ACC112 (cell line): ENCODE results near the gene SDHC.
"Not testable (repeated sequence)": the region's sequence is repeated elsewhere in the genome, so short reads cannot be mapped to it uniquely, and the experiment has no call there.

Experiments used
- H2AFZ ChIP-seq: fragments of 200-600 bp; sonication (generic); one replicate; pipeline ENCODE4 v1.6.0; 2017; ENCODE audit warnings: antibody characterized with exemption, low read length; ENCODE audit not compliant: unreplicated experiment
- H3K27ac ChIP-seq: fragments of 200-600 bp; sonication (generic); 2 replicates; pipeline ENCODE4 v1.5.1; 2014; ENCODE audit warnings: low read depth, mild to moderate bottlenecking, antibody characterized with exemption, low read length, moderate library complexity
- H3K27me3 ChIP-seq: fragments of 200-600 bp; sonication (generic); 2 replicates; pipeline ENCODE4 v1.6.1; 2014; ENCODE audit warnings: mild to moderate bottlenecking, antibody characterized with exemption, low read length, moderate library complexity, mixed read lengths; ENCODE audit not compliant: insufficient read depth
- H3K36me3 ChIP-seq: fragments of 200-600 bp; sonication (generic); 2 replicates; pipeline ENCODE4 v1.6.1; 2016; ENCODE audit warnings: mild to moderate bottlenecking, antibody characterized with exemption, low read length, moderate library complexity, mixed read lengths; ENCODE audit not compliant: insufficient read depth
- H3K4me1 ChIP-seq: fragments of 200-600 bp; sonication (generic); one replicate; pipeline ENCODE4 v1.6.1; 2016; ENCODE audit warnings: low read length, mixed read lengths; ENCODE audit not compliant: insufficient read depth, unreplicated experiment, control insufficient read depth
- H3K4me3 ChIP-seq: fragments of 200-600 bp; sonication (generic); 2 replicates; pipeline ENCODE4 v1.5.1; 2014; ENCODE audit warnings: mild to moderate bottlenecking, low read depth, low read length
- H3K79me2 ChIP-seq: fragments of 200-600 bp; sonication (generic); one replicate; pipeline ENCODE4 v1.6.0; 2016; ENCODE audit warnings: low read length; ENCODE audit not compliant: control insufficient read depth, unreplicated experiment, insufficient read depth

SDHC gene

GRCh38 chr1:161399257-161399998, 85.2 kb downstream of the SDHC start:
- Histone ChIP-seq H3K36me3 (no peaks in the 10 kb centered on the region), H3K27ac (peak overlapping the region; percentile 99), H3K27me3 (no peaks in the 10 kb centered on the region), H3K4me1 (peaks cover 12% of the 10 kb centered on the region), H2AFZ (peak overlapping the region; percentile 99), H3K79me2 (no peaks in the 10 kb centered on the region), H3K4me3 (peak overlapping the region; percentile 86)

DNA sequence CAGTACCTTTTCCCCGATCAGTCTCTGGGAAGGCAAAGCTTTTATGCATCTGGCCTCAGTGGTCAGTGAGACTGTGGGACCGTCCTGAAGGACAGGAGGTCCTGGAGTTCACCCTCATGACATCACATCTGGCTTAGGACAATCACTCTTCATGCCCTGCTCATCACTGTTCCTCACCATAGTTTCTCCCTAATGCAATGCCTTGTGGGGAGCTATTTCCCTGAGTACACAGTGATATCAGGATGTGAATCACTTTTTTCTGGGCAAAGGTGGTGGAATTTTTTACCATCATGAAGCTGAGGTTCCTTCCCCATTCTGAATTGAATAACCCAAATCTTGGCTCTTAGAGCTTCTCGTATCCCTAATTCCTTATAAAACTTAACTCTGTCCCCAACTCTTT, 88.3 kb downstream of the SDHC start:
- no peak overlapping the region for H3K27ac ChIP-seq

DNA sequence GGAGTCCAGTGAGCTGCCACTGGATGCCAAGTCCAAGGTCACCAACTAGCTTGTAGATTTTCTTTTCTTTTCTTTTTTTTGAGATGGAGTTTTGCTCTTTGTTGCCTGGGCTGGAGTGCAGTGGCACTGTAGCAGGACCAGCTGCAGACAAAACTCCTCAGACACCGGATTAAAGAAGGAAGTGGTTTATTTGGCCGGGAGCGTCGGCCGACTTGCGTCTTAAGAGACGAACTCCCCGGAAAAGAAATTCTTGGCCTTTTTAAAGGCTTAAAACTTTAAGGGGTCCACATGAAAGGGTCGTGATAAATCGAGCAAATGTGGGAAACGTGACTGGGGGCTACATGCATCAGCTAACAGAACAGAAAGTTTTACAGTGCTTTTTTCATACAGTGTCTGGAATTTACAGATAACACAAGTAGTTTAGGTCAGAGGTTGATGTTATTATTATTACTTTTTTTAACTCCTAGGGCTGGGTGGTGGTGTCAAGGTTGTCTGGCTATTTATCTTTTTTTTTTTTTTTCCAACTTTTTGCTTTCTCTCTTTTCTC, 89.9 kb downstream of the SDHC start:
- Histone ChIP-seq H3K4me1 (peaks cover 6% of the 10 kb centered on the region), H3K27ac (no peak overlapping the region), H3K36me3 (no peaks in the 10 kb centered on the region), H3K27me3 (no peaks in the 10 kb centered on the region), H3K4me3 (no peak overlapping the region), H2AFZ (no peak overlapping the region), H3K79me2 (no peaks in the 10 kb centered on the region)

More for the DNA sequence above, 88.3 kb downstream of the SDHC start:
- Histone ChIP-seq H3K27me3 (no peaks in the 10 kb centered on the region), H3K36me3 (no peaks in the 10 kb centered on the region), H3K4me1 (peaks cover 12% of the 10 kb centered on the region), H3K4me3 (no peak overlapping the region), H2AFZ (no peak overlapping the region), H3K79me2 (no peaks in the 10 kb centered on the region)

GRCh38 chr1:161406551-161406950, 92.4 kb downstream of the SDHC start:
- H3K79me2 ChIP-seq, H3K4me3 ChIP-seq, H3K27ac ChIP-seq, H3K36me3 ChIP-seq, H2AFZ ChIP-seq, H3K27me3 ChIP-seq, H3K4me1 ChIP-seq: not testable (repeated sequence)

DNA sequence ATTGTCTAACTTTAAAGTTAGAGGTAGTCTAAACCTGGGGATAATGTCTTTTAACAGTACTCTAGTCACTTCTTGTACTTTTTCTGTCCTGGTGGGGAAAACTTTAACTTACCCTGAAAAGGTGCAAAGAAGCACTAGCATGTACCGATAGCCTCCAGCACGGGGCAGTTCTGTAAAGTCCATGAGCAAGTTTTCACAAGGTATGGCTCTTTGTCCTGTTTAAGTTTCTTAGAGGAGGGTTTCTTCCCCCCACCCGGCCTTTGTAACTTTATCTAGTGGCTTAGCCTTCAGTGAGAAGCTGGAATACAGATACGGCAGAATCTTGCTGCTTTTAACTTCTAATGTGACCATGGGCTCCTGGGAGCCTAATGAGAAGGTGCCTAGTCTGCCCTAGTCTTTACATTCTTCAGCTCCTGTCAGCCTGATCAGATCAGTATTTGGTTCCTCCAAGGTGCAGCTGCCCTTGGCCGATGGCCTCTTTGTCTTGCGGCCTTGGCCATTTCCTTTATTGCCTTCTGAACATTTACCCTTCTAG, 93.3 kb downstream of the SDHC start:
- H3K4me3 ChIP-seq = no peak overlapping the region
- H3K4me1 ChIP-seq = peaks cover under 1% of the 10 kb centered on the region
- no peaks in the 10 kb centered on the region for H3K36me3 ChIP-seq
- H3K79me2 ChIP-seq = no peaks in the 10 kb centered on the region
- no peak overlapping the region for H3K27ac ChIP-seq
- no peaks in the 10 kb centered on the region for H3K27me3 ChIP-seq
- no peak overlapping the region for H2AFZ ChIP-seq

- Histone ChIP-seq H3K36me3 (no peaks in the 10 kb centered on the region), H2AFZ (no peak overlapping the region), H3K27me3 (no peaks in the 10 kb centered on the region), H3K4me3 (no peak overlapping the region), H3K27ac (no peak overlapping the region), H3K79me2 (no peaks in the 10 kb centered on the region), H3K4me1 (no peaks in the 10 kb centered on the region)
Measured at GRCh38 chr1:161408429-161409052, 94.4 kb downstream of the SDHC start.

DNA sequence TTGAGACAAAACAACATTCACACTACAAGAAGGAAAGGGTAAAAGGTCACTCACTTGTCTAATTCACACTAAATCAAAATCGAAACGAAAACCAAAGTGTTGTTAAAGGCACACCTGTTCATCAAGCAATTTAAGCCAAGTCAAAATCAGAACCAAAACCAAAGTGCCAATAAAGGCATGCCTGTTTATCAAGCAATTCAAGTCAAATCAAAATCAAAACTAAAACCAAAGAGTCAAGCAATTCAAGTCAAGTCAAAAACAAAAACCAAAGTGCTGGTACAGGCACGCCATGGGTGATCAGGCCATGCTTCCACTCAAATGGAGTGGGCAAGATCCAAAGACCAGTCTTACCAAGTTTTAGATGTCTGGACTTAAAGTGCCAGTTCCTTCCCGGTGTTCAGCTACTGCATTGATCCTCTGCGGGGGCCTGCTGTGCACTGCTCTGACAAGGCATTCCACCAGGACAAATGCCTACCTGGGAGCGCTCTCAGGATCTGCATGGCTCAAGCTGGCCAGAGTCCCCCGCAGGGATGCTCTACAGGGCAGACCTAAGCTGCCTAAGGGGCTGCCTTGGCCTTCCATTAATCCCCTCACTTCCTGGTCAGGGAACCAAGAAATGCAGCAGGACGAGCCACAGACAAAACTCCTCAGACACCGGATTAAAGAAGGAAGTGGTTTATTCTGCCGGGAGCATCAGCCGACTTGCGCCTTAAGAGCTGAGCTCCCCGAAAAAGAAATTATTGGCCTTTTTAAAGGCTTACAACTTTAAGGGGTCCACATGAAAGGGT, 95.9 kb downstream of the SDHC start:
- H3K27me3 ChIP-seq, H3K79me2 ChIP-seq, H3K4me3 ChIP-seq, H3K36me3 ChIP-seq, H3K27ac ChIP-seq, H2AFZ ChIP-seq, H3K4me1 ChIP-seq: not testable (repeated sequence)

DNA sequence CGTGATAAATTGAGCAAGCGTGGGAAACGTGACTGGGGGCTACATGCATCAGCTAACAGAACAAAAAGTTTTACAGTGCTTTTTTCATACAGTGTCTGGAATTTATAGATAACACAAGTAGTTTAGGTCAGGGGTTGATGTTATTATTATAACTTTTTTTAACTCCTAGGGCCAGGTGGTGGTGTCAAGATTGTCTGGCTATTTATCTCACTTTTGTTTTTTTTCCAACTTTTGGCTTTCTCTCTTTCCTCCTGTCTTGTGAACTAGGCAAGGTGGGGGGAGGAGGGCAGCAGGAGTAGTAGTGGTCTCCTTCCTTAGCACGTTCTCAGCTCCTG, 96.4 kb downstream of the SDHC start:
- not testable (repeated sequence) for H3K27ac ChIP-seq, H3K27me3 ChIP-seq, H3K4me3 ChIP-seq

More for the DNA sequence above, 96.4 kb downstream of the SDHC start:
- not testable (repeated sequence) for H3K36me3 ChIP-seq, H2AFZ ChIP-seq, H3K4me1 ChIP-seq, H3K79me2 ChIP-seq
